ENCODE data around the gene ZSCAN22.
A peak's percentile ranks its signal among the peaks of the same experiment; 100 is the strongest.

Gene ZSCAN22

GRCh38 chr19:58284199-58284598, 42.6 kb upstream of the ZSCAN22 start:
- no peak for DNase-seq (ENCODE audit: low read depth)
- TF ChIP-seq CTCF (IDR thresholded peaks at IDR 0.05; ENCODE audit: low read depth, low read length, missing control alignments): no peak
- no peak overlapping the region for H3K4me3 ChIP-seq (ENCODE audit: low read depth, low read length)

- no peak overlapping the region for H3K4me3 ChIP-seq (ENCODE audit: low read depth, low read length)
- DNase-seq (ENCODE audit: low read depth): no peak
- no peak for TF ChIP-seq CTCF (IDR thresholded peaks at IDR 0.05; ENCODE audit: low read depth, low read length, missing control alignments)
These were observed 34.9 kb upstream of the ZSCAN22 start for GRCh38 chr19:58291943-58292342.

- DNase-seq (ENCODE audit: low read depth): no peak
- no peak for TF ChIP-seq CTCF (IDR thresholded peaks at IDR 0.05; ENCODE audit: low read depth, low read length, missing control alignments)
- H3K4me3 ChIP-seq (ENCODE audit: low read depth, low read length): no peak overlapping the region
These were observed 31.9 kb upstream of the ZSCAN22 start for GRCh38 chr19:58294743-58295374.

- TF ChIP-seq CTCF (IDR thresholded peaks at IDR 0.05; ENCODE audit: low read depth, low read length, missing control alignments): no peak
- DNase-seq (ENCODE audit: low read depth): no peak
- no peak overlapping the region for H3K4me3 ChIP-seq (ENCODE audit: low read depth, low read length)
These were observed 30.7 kb upstream of the ZSCAN22 start for GRCh38 chr19:58296104-58296503.

- DNase-seq (ENCODE audit: low read depth): no peak
- TF ChIP-seq CTCF (IDR thresholded peaks at IDR 0.05; ENCODE audit: low read depth, low read length, missing control alignments): no peak
- H3K4me3 ChIP-seq (ENCODE audit: low read depth, low read length): no peak overlapping the region
These were observed 26.2 kb upstream of the ZSCAN22 start for GRCh38 chr19:58300620-58301019.

- no peak for TF ChIP-seq CTCF (IDR thresholded peaks at IDR 0.05; ENCODE audit: low read depth, low read length, missing control alignments)
- DNase-seq (ENCODE audit: low read depth): no peak
- no peak overlapping the region for H3K4me3 ChIP-seq (ENCODE audit: low read depth, low read length)
These were observed 22.5 kb upstream of the ZSCAN22 start for GRCh38 chr19:58304255-58304654.

GRCh38 chr19:58304748-58305064, 22.1 kb upstream of the ZSCAN22 start:
- peak overlapping the region; percentile 65 for H3K4me3 ChIP-seq (ENCODE audit: low read depth, low read length)
- TF ChIP-seq CTCF (IDR thresholded peaks at IDR 0.05; ENCODE audit: low read depth, low read length, missing control alignments): no peak
- no peak for DNase-seq (ENCODE audit: low read depth)
